NOMO-1 treated with DMSO at 0.1 percent for 48 hours (cell line): ENCODE measurements around the gene SLC24A3.

Source experiments
- DNase-seq: peaks from one replicate; lab custom pipeline; 2025; ENCODE audit not compliant: unreplicated experiment; lab: John Stamatoyannopoulos, UW

SLC24A3 gene

DNA sequence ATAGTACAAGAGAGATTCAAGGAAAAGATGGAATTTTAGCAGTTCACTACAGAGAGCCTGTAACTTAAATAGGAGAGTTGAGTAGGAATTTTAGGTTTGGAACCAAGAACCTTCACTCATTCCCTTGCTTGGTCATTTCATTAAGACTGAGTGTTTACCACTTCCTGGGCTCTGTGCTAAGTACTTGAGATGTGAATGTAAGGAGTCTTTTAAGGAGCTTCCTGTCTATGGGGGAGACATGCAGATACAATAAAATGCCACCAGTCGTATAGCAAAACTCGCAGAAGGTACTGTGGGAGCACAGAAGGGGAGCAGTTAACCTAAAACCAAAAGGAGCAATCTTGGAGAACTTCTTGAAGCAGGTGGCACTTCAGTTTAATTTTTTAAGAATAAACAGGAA, 204.2 kb downstream of the SLC24A3 start:
- no peak for DNase-seq

DNA sequence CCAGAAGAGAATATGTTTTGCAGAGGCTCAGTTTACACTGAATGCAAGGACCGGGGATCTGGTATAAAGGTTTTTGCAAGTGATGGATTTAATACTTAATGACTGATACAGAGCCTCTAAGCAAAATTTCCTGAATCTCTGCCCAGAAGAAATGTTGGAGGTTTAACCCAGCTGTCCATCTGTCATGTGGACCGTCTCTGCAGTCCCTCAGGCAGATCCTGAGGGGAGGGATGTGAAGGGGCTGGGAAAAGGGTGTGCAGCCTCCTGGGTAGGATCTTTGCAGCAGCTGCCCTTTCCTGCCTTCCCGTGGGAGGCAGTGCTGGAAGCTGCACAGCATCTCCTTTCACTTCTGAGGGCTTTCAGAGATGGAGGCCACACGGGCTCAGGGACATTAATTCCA, 207.0 kb downstream of the SLC24A3 start:
- DNase-seq = no peak

DNA sequence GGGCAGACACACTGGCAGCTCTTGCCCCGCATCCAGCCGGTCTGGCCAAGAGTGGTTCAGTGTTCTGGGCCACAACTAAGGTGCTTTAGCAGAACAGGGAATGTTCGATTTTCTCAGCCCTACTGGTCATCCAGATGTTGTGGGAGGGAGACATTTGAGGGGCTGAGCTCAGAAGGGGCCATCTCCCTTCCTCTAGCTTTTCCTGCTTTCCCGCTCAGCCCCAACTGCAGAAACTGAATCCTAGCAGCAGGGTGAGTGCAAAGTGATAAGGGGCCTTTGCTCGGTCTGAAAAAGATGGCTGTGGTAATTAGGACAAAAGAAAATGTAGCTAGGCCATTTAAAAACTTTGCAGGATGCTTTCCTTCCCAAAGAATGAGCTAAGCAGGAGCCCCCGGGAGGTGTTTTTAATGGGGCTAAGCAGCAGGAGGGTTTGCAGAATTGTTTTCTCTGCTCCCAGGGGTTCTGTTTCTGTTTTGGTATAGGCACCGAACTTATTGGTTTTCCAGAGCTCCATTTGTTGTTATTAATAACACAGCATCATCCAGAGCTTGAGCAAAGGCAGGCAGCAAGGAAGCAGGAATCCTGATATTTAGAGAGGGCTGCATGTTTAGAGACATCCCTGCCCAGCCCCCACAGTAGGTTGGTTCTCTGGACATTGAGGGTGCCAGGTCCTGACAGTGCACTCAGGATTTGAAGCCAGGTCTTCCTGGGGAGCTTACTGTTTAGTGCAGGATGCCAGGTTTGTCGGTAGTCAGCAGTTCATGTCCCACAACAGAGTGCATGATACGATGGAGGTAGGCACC, 210.9 kb downstream of the SLC24A3 start:
- DNase-seq = no peak

DNA sequence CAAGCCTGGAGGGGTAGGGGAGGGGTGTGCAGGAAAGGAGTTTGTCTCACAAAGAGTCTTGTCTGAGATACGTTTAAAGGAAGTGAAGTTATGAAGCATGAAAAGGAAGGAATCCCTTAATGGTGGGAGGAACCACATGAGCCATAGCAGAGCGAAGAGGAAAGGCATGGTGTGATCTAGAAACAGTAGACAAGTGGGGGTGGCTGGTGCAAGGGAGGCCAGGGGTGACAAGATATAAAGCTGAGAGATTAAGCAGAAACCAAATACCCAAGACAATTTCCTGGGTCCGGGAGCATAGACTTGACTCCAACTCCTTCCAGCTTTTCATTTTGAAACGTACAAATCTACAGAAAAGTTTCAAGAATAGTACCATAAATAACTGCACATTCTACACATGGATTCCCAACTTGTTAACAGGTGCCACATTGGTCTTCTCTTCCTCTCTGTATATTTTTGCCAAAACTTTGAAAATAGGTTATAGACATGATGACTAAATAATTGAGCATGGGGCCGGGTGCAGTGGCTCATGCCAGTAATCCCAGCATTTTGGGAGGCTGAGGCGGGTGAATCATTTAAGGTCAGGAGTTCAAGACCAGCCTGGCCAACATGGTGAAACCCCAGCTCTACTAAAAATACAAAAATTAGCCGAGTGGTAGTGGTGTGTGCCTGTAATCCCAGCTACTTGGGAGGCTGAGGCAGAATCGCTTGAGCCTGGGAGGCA, 211.6 kb downstream of the SLC24A3 start:
- DNase-seq = no peak

DNA sequence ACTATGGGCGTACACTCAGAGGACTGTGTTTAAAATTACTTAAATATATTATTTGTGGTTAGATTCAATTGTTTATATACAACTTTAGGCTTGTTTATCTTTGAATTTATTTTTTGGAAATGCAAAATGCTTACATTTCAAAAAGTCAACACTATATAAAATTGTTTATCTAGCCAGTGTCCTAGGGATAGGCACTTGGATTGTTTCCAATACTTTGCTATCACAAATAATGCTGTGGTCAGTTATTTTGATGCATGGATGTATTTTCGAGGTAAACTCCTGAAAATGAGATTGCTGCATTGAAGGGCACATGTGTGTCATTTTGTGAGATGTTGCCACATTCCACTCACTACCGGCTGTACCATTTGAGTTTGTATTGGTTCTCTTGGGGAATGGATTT, 213.9 kb downstream of the SLC24A3 start:
- no peak for DNase-seq

DNA sequence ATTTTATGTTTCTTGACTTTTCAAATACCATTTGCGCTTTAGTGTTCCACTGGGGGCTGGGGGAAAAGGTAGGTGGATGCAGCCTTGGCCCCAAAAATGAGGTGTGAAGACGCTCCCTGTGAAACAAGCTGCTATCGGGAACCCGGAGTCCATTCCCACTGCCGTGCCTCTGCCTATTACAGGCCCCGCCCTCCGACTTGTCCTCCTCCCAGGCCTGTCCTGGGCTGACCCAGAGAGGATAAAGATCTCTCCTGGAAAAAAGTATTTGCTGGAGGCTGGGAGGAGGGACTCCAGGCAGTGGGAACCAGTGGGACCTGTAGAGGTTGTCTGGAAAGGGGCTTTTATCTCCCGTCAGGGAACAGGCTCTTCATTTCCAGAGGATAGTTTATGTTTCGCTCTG, 215.0 kb downstream of the SLC24A3 start:
- DNase-seq = no peak

DNA sequence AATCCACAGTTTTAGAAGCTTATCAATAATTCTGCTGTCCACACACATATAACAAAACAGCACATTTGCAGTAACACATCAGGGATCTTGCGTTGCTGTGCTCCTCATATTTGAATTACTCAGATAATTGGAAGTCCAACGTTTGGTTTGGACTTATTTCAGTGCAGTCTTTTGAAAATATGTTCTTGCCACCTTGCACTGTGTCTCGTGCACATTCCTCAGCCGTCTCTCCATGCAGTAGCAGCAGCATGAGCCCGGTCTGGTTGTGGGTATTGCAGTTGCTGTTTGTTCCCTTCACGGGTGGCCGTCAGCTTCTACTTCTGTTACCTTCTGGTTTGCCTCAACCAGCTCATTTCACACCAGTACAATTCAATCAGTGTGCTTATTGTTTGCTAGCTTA, 215.5 kb downstream of the SLC24A3 start:
- peak; percentile 46 for DNase-seq

DNA sequence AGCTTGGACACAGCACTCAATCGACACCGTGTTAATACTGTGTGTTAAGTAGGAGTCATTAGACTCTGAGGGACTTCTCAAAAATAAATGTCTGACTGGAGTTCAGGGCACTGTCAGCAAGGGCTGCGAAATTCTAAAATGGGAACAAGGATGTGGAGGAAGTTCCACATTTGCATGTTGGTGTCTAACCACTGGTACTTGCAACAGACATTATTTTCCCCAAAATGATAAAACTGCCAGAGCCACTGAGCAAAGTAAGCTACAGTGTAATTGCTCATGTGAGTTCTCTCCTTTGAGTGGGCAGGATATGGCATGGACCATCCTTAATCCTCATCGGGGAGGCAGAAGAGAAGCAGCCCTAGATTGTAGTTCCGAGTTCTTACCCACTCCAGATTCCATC, 215.9 kb downstream of the SLC24A3 start:
- peak; percentile 64 for DNase-seq

DNA sequence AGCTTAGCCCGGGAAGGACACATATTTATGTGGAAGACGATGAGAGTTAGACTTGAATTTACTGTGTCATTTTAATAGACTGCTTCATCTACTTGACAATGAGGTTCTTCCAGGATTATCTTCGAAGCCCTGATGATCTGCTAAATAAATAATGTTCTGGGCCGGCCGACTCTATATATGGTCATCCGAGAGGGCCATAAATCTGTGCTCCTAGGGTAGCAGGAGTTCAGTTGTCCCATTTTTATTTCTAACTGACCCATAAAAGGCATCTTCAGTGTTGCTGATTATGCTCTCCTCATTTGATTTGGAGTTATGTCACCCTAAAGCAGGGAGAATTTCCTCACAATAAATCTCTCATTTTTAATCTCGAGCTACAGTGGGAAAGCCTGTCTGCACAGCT, 217.1 kb downstream of the SLC24A3 start:
- DNase-seq = no peak

DNA sequence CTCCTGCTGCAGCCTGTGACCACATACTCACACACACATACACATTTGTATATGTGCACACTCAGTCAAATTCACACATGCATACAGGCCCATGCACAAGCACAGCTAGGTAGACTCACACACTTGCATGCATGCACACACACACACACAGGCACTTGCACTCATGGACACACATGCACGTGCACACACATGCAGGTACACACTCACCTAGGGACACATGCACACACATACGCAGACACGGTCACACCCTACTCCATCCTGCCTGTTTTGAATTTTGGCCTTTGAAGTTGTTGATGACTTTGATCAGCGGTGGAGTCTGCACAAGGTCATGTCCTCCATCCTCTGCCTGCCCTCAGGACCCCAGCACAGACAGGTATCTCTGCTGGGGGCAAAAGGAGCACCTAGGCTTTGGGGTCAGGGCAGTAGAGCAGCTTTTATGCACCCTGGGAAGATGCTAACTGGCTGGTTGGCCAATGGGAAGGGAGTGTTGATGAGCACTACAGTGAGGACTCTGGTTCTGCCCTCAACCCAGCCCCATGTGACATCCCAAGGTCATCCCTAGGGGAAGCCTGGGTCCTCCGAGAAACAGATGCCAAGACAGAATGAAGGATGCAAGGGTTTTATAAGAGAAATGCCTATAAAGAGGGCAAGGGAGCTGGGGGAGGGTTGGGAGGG, 218.3 kb downstream of the SLC24A3 start:
- DNase-seq = no peak

DNA sequence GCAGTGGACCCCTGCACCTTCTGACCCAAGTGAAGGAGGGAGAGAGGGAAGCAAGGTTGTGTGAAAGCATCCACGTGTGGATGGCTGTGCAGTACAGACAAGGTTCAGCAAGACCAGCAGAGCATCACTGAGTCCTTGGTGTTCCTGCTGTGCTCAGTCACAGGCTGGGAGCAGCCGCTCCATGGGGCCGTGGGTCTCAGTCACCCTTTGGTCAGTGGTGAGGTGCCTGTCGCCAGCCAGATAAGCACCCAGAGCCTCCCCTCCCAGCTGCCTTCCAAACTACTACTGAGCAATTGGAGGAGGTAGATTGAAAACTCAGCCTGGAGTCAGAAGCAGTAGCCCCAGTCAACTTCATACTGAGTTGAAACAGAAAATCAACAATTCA, 218.9 kb downstream of the SLC24A3 start:
- DNase-seq = no peak

DNA sequence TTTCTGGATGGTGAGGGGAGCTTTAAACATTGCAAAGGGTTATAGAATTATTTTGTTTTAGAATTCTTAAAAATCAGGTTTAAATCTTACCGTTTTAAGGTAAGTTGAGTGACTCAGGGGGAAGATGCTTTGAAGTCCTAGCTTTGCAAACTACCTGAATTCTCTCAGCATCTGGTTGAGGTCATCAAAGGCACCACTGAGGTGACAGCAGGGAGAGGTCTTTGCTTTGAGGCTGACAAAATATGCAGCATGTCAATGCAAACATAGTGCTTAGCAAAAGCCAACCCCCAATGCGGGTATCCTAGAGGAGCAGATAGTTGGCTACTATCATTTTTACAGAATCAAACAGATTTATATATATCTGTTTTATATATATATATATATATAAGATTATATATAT, 219.5 kb downstream of the SLC24A3 start:
- no peak for DNase-seq

DNA sequence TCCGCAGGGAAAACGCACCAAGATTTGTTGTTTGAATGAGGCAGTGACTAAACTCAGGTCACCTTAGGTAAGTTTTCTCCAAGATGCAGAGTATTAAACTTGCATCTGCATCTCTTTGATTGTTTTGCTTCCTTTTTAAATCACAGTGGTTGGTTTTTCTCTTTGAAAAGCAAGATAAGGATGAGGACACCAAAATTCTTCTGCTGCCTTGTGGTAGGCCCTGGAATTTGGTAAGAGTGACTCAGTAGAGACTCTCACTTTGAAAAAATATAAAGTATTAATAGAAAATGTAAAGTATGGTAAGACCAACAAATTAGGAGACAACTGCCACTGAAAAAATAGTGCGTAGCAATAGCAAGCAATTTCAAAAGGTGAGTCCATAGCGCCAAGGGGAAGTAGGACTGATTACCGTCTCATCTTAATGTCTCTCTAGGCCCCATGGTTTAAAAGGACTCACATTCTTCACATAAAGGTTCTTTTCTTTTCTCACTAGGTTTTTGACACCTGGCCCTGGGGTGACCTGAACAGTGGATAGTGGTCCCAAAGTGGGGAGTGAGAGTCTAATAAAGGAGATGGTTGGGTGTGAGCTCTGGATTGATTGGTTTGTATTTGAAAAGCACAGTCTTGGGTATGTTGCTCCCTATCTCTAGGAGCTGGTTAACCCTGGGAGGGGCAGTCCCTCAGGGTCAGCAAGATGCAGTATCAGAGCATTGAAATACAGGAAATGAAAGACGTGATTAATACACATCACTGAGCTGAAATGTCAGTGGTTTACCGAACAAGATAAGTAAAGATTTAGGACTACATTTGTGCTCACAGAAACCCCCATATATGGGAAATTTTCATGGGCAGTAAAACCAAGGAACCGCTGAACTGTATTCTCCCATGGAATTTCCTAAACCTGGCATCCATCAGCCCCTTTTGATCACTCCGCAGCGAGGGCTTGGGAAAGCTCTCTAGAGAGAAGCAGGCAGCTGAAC, 221.2 kb downstream of the SLC24A3 start:
- peak; percentile 15 for DNase-seq

DNA sequence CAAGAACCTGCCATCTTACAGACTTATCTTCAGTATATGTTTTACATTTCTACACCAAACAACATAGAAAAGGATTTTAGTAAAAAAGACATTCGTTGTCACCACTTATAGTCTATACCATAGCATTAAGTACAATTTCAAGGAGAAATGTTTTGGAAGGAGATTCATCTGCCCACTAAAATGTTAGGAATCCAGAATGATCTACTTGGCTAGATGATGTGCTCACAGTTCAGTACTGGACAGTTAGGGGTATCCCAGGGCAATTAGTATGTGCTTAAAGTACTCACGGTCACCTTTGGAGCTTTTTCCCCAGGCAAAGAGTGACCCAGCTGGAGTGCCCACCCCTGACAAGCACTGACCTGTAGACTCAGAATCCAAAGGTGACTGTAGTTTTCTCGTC, 222.9 kb downstream of the SLC24A3 start:
- DNase-seq = no peak

DNA sequence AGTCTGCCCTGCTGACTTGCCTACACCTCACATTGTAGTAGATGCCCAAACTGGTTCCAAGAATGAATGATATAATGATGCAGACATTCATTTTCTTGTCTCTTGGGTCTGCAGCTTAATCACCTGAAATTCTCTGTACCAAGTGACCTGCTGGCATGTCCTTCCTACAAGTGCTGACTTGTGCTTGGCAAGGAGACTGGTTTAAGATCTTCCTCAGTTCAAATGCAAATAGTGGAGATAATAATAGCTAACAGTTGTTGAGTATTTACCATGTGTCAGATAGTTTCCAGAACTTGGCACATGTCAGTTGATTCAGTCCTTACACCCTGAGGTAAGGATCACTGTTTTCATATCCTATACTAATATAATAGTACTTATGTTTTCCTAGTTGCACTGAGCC, 223.4 kb downstream of the SLC24A3 start:
- DNase-seq = no peak

DNA sequence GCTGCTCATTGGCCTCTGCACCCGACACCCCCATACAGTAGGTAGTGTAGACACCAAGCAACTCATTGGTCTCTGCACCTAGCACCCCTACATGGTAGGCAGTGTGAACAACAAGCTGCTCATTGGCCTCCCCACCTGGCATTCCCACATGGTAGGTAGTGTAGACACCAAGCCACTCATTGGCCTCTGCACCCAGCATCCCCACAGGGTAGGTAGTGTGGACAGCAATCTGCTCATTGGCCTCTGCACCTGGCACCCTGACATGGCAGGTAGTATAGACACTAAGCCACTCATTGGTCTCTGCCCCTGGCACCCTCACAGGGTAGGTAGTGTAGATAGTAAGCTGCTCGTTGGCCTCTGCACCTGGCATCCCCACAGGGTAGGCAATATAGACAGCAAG, 226.0 kb downstream of the SLC24A3 start:
- DNase-seq = no peak

DNA sequence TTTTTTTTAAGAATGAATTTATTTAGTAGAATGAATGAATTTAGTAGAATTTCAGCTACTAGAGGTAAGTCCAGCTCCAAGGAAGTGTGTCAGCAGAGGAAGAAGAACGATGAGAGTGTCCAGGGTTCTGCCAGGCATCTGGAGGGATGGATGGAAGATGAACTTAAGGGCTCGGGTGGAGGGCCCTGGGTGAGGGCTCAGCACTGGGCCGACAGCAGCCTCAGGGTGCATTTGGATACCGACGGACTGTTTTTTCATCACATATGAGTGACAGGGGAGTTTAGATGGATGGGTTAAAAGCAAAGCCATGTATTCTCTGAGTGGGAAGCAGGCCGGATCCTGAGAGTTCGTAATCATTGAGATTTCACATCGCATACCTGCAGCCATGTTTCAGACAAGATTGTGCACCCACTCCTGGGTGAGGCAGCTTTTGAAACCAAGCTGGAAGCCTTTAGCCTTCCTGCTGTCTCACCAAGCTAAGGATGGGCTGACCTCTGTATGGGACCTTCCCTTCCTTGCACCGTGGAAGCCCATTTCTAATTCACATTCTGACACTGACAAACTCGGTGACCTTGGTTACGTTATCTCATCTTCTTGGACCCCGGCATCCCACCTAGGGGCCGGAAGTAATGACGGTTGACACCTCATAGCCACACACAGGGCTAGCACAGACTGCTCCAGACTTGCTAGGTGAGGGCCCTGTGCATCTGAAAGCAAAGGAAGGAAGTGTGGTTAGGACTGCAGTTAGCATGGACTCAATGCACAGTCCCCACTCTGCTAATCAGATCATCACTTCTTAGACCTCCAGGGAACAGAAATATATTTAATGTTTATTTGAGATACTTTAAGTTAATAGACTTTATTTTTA, 228.5 kb downstream of the SLC24A3 start:
- DNase-seq = no peak

DNA sequence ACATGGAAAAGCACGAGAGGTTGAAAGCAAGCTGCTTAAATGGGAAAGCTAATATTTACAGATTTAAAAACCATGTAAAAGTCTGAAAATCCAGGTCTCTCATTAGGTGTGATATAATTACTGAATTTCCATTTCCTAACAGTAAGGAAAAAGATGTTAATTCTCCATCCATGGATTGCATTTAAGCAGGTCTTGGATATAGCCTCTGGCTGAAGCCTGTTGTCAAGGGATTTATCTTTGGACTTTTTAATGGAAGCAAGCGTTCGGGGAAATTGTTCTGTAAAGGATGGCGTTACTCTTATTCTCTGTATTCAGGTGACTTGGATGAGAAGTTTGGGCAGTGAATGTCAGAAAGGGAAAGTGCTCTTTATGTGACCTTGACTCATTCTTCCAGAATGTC, 233.8 kb downstream of the SLC24A3 start:
- DNase-seq = no peak

DNA sequence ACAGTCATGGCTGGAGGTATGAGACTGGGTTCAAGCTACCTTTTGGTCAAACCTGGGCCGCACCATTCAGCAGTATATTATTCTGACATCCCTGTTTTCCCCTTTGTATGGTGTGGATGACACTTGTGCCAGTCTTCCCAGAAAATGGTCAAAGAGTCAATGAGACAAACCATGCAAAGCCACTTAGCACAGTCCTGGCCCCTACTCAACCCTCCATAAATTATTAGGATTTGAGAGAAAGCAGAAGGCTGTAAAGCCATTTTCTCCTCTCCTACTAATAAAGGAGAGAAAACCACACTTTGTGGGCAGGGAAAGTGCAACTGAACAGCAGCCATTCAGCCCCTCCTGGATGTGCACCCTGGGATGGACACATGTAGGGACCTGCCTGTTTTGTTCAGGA, 236.2 kb downstream of the SLC24A3 start:
- no peak for DNase-seq

DNA sequence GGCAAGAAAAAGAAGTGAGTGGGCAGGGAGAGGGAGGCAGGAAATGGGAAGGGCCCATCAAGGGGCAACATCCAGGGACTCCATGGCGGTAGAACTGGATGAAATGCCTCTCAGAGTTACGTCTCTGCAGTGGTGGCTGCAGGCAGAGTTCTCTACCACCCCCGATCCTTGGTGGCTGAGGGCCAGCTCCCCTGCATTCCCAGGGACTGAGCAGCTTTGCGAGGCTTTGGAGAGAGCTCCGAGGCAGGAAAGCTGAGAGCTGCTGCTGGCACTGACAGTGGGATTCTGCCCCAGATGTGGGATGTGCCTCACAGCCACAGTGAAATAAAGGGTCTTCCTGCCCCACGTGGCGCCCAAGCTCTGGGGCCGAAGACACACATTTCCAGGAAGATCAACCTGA, 236.6 kb downstream of the SLC24A3 start:
- DNase-seq = no peak
